GM12891 (cell line): ENCODE measurements around the gene GRIK4.
"Not testable (repeated sequence)": the region's sequence is repeated elsewhere in the genome, so short reads cannot be mapped to it uniquely, and the experiment has no call there.

Experiments
- DNase-seq: peaks from one replicate; pipeline ENCODE4 v3.0.0; 2011; ENCODE audit warnings: low spot score; ENCODE audit not compliant: insufficient read length
- FAIRE-seq: peaks from 2 replicates; lab custom pipeline; 2011; peaks lifted over from hg19 to GRCh38; lab: Jason Lieb, UNC
- PAX5 ChIP-seq: IDR thresholded peaks from 2 replicates; pipeline ENCODE4 v1.6.1; 2011; ENCODE audit warnings: low read length, moderate library complexity, mild to moderate bottlenecking; ENCODE audit not compliant: insufficient read depth, severe bottlenecking
- POLR2A ChIP-seq: IDR thresholded peaks from 2 replicates; pipeline ENCODE4 v1.6.1; 2011; ENCODE audit warnings: low read depth, low read length, control low read depth
- POLR2AphosphoS5 ChIP-seq: IDR thresholded peaks from 2 replicates; pipeline ENCODE4 v1.6.1; 2011; ENCODE audit warnings: low read depth, low read length, control low read depth
- POU2F2 ChIP-seq: IDR thresholded peaks from 2 replicates; pipeline ENCODE4 v1.6.1; 2011; ENCODE audit warnings: low read depth, mild to moderate bottlenecking, control low read depth, low read length, moderate library complexity
- SPI1 ChIP-seq: IDR thresholded peaks from 2 replicates; pipeline ENCODE4 v1.6.1; 2011; ENCODE audit warnings: low read depth, low read length, control low read depth
- TAF1 ChIP-seq: IDR thresholded peaks from 2 replicates; pipeline ENCODE4 v1.6.1; 2011; ENCODE audit warnings: low read depth, low read length, control low read depth

The GRIK4 gene

GRCh38 chr11:120759046-120759445, 247.5 kb downstream of the GRIK4 start:
- TF ChIP-seq POU2F2 (no peak), TAF1 (no peak), SPI1 (no peak), POLR2AphosphoS5 (no peak), PAX5 (no peak), POLR2A (no peak)
- FAIRE-seq (no peak), DNase-seq (no peak)

DNA sequence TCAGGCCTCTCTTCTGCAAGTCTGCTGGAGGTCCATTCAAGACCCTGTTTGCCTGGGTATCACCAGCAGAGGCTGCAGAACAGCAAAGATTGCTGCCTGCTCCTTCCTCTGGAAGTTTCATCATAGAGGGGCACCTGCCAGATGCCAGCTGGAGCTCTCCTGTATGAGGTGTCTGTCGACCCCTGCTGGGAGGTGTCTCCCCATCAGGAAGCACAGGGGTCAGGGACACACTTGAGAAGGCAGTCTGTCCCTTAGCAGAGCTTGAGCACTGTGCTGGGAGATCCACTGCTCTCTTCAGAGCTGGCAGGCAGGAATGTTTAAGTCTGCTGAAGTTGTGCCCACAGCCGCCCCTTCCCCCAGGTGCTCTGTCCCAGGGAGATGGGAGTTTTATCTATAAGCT, 254.2 kb downstream of the GRIK4 start:
- FAIRE-seq = not testable (repeated sequence)

GRCh38 chr11:120766318-120766717, 254.8 kb downstream of the GRIK4 start:
- no peak for TF ChIP-seq PAX5
- TF ChIP-seq POLR2AphosphoS5 = no peak
- TF ChIP-seq POLR2A = no peak
- TF ChIP-seq TAF1 = no peak
- TF ChIP-seq POU2F2 = no peak
- no peak for TF ChIP-seq SPI1
- FAIRE-seq (no peak), DNase-seq (no peak)

More for the DNA sequence above, 254.2 kb downstream of the GRIK4 start:
- not testable (repeated sequence) for DNase-seq

DNA sequence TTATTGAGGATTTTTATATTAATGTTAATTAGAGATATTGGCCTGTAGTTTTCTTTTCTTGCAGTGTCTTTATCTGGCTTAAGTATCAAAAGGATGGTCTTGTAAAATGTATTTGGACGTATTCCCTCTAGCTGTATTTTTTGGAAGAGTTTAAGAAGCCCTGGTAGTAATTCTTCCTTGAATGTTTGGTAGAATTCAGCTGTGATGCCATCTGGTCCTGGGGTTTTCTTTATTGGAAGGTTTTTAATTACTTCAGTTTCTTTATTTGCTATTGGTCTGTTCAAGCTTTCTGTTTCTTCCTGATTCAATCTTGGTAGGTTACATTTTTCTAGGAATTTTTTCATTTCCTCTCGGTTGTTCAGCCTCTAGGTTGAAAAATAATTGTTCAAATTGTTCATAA, 257.4 kb downstream of the GRIK4 start:
- DNase-seq (no peak), FAIRE-seq (no peak)
- no peak for TF ChIP-seq POLR2A
- TF ChIP-seq POLR2AphosphoS5 = no peak
- TF ChIP-seq TAF1 = no peak
- TF ChIP-seq SPI1 = no peak
- TF ChIP-seq POU2F2 = no peak

DNA sequence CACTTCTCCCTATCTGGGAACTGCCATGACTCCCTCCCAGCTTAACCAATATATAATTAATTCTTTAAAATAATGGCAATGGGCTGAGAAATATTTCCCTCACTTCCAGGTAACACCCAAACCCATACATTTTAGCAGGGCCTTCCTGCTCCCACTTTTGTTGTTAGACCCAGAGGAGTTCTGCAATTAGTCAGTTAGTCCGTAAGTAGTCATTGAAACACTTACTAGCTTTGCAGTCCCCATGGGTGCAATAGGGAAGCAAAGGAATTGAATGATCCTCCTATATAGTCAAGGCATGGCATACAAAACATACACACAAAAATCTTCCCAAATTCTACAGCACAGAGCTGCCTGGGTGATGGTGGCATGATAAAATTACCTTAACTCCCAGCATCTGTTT, 258.4 kb downstream of the GRIK4 start:
- FAIRE-seq = no peak

GRCh38 chr11:120771551-120772060, 260.1 kb downstream of the GRIK4 start:
- FAIRE-seq (no peak), DNase-seq (no peak)
- TF ChIP-seq TAF1 (no peak), PAX5 (no peak), SPI1 (no peak), POLR2A (no peak), POLR2AphosphoS5 (no peak), POU2F2 (no peak)

More for the DNA sequence above, 258.4 kb downstream of the GRIK4 start:
- DNase-seq = no peak
- TF ChIP-seq TAF1 (no peak), POLR2A (no peak), POLR2AphosphoS5 (no peak), POU2F2 (no peak), SPI1 (no peak), PAX5 (no peak)

DNA sequence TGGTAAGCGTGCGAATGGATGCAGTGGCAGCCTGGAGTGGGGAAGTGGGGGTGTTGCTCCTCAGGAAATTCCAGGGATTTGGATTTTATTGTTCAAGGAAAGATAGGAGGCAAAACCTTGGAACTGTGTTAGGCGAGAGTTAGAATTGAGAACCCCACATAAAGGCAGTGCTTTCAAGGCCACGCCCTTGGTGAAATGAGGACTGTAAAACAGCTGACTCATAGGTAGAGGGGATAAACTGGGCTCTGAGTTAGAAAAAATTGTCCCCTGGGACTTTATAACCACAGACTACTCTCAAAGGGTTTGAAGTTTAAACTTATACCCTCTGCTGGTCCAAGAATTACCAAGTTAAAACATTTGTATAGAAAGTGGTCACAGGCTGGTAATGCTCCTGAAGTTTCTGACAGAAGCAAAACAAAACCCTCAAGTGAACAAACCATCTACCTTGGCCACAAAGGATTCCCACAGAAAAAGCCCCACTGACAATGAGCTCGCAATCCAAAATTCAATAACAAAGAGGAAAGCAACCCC, 262.0 kb downstream of the GRIK4 start:
- DNase-seq = no peak
- no peak for FAIRE-seq
- TF ChIP-seq POU2F2 (no peak), PAX5 (no peak), POLR2A (no peak), SPI1 (no peak), TAF1 (no peak), POLR2AphosphoS5 (no peak)

- DNase-seq = no peak
- TF ChIP-seq SPI1 = no peak
- no peak for TF ChIP-seq PAX5
- TF ChIP-seq POU2F2 = no peak
- TF ChIP-seq TAF1 = no peak
- TF ChIP-seq POLR2AphosphoS5 = no peak
- no peak for TF ChIP-seq POLR2A
Observed at GRCh38 chr11:120774591-120775386, 263.2 kb downstream of the GRIK4 start.

GRCh38 chr11:120775986-120776951, 264.7 kb downstream of the GRIK4 start:
- no peak for DNase-seq
- TF ChIP-seq POLR2AphosphoS5 (no peak), POLR2A (no peak), SPI1 (no peak), PAX5 (no peak), POU2F2 (no peak), TAF1 (no peak)
- FAIRE-seq = no peak

More at GRCh38 chr11:120774591-120775386, 263.2 kb downstream of the GRIK4 start:
- FAIRE-seq = no peak
